Measurements from ENCODE around the gene RAB7A.
A peak's percentile ranks its signal among the peaks of the same experiment; 100 is the strongest.

RAB7A gene

DNA sequence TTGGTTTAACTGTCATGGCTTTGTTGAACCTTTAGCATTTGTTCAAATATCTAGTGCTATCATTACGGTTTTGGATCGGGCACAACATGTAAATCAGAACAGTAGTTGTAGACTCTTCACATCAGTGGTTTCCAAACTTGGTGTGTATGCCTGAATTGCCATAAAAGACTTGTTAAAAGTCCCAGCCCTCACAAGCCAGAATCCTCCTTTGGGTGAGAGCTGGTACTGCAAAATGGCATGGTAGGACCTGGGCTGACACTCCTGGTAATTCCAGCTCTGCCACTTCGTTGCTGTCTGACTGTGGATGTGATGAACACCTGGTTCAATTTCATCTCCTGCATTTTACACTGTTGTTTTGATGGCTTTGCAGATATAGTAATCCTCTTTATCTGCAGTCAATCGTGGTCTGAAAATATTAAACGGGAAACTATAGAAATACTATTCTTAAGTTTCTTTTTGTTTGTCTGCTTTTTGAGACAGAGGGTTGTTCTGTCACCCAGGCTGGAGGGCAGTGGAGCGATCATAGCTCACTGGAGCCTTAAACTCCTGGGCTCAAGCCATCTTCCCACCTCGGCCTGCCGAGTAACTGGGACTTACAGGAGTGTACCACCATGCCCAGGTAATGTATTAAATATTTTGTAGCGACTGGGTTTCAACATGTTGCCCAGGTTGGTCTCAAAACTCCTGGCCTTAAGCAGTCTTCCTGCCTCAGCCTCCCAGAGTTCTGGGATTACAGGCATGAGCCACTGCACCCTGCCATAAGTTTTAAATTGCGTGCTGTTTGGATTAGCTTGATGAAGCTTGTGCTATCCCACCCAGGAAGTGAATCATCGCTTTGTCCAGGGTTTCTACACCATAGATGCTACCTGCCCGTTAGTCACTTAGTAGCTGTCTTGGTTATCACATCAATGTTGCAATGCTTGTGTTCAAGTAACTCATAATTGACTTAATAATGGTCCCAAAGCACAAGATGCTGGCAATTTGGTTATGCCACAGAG, 61.6 kb downstream of the RAB7A start:
- DNase-seq (ENCODE audit: low read depth, low spot score): no peak

- DNase-seq (ENCODE audit: low read depth, low spot score): no peak
These were observed 62.4 kb downstream of the RAB7A start for GRCh38 chr3:128788268-128788869.

DNA sequence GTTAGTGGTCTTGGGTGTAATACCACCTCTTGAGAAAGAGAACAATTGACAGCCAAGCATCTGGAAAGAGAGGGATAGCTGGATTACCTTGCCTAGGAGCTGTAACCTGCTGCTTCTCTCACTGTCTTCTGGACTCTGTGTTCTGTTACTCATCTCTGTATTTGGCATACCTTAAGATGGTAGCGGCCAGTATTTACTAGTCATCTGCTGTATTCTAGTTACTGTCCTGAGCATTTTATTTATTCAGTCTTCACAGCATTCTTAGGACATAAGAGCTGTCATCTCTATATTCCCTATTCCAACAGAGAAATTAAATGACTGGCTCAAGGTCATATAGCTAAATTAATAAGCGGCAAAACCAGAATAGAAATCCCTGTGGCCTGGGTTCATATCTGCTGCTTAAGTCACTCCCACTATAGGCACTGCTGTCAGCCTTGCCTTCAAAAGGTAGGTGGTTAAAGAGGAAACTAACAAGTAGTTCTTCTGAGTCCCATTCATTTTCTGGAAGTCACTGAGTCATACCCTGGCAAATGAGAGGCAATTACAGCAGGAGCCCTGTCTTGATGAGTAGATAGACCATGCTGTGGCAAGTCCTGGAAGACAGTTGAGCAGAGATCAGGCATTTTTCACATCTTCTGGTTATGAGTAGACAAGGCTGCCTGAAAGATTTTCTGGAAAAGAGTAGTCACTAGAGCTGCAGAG, 68.2 kb downstream of the RAB7A start:
- DNase-seq (ENCODE audit: low read depth, low spot score): no peak

- no peak for DNase-seq (ENCODE audit: low read depth, low spot score)
These were observed 69.0 kb downstream of the RAB7A start for GRCh38 chr3:128794770-128795649.

GRCh38 chr3:128799653-128800052, 73.7 kb downstream of the RAB7A start:
- no peak for DNase-seq (ENCODE audit: low read depth, low spot score)

- DNase-seq (ENCODE audit: low read depth, low spot score): peak; percentile 81
These were observed 74.5 kb downstream of the RAB7A start for GRCh38 chr3:128800241-128801187.

GRCh38 chr3:128801779-128802380, 75.9 kb downstream of the RAB7A start:
- no peak for DNase-seq (ENCODE audit: low read depth, low spot score)

- no peak for DNase-seq (ENCODE audit: low read depth, low spot score)
These were observed 77.3 kb downstream of the RAB7A start for GRCh38 chr3:128803307-128803706.

- no peak for DNase-seq (ENCODE audit: low read depth, low spot score)
These were observed 78.2 kb downstream of the RAB7A start for GRCh38 chr3:128804017-128804810.

DNA sequence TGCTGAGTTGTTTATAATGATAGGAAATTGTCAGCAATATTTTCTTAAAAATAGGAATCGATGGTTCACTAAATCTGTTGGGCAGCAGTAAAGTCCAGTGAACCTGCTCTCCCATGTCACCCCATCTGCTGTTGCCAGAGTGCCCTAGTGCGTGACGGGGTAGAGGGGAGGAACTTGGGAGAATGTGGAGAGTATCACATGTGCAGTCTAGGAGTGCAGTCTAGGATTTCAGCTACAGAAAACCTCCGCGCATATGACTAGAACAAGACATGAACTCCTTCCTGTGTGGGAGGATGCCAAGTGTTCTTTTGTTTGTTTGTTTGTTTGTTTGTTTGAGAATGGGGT, 78.8 kb downstream of the RAB7A start:
- DNase-seq (ENCODE audit: low read depth, low spot score): no peak

DNA sequence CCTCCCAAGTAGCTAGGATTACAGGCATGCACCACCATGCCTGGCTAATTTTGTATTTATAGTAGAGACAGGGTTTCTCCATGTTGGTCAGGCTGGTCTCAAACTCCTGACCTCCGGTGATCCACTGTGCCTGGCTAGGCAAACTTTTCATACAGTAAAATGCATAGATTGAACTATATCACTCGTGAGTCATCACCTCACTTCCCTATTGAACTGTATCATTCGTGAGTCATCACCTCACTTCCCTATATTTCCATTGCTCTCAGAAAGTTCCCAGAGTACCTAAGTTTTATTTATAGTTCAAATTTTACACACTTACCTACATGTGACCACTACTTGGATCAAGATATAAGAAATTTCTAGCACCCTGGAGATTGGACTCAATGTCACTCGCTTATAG, 79.8 kb downstream of the RAB7A start:
- no peak for DNase-seq (ENCODE audit: low read depth, low spot score)

GRCh38 chr3:128806588-128806987, 80.6 kb downstream of the RAB7A start:
- no peak for DNase-seq (ENCODE audit: low read depth, low spot score)

GRCh38 chr3:128807186-128807830, 81.3 kb downstream of the RAB7A start:
- DNase-seq (ENCODE audit: low read depth, low spot score): no peak

DNA sequence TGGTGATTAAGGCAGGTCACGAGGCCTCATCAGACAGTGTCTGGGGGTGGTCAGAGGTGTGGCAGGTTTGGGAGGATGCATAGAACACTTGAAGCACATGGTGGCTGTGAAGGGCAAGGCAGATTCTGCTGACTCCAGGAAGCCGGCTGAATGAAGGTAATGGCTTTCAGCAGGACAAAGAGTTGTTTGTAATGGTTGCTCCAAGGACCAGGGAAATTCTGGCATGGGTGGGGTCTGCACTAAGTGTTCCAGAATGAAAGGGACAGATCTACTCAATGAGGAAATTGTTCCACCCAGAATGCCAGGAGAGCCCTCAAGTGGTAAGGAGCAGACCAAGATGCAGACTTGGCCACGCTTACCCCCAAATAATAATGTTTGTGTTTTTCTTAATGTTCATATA, 82.7 kb downstream of the RAB7A start:
- no peak for DNase-seq (ENCODE audit: low read depth, low spot score)

DNA sequence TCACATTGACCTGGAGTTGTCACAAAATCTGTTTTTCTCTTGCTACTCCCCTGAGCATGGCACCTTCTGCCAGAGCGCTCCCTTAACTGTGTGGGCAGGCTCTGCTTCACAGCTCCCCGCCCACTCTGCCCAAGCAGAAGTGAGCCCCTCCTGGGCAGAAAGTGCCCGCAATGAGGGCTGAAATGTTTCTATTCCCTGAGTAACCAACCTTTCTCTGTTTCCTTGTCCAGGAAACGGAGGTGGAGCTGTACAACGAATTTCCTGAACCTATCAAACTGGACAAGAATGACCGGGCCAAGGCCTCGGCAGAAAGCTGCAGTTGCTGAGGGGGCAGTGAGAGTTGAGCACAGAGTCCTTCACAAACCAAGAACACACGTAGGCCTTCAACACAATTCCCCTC, 87.1 kb downstream of the RAB7A start:
- DNase-seq (ENCODE audit: low read depth, low spot score): no peak

DNA sequence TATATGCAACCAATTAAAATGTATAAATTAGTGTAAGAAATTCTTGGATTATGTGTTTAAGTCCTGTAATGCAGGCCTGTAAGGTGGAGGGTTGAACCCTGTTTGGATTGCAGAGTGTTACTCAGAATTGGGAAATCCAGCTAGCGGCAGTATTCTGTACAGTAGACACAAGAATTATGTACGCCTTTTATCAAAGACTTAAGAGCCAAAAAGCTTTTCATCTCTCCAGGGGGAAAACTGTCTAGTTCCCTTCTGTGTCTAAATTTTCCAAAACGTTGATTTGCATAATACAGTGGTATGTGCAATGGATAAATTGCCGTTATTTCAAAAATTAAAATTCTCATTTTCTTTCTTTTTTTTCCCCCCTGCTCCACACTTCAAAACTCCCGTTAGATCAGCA, 88.1 kb downstream of the RAB7A start:
- DNase-seq (ENCODE audit: low read depth, low spot score): no peak

DNA sequence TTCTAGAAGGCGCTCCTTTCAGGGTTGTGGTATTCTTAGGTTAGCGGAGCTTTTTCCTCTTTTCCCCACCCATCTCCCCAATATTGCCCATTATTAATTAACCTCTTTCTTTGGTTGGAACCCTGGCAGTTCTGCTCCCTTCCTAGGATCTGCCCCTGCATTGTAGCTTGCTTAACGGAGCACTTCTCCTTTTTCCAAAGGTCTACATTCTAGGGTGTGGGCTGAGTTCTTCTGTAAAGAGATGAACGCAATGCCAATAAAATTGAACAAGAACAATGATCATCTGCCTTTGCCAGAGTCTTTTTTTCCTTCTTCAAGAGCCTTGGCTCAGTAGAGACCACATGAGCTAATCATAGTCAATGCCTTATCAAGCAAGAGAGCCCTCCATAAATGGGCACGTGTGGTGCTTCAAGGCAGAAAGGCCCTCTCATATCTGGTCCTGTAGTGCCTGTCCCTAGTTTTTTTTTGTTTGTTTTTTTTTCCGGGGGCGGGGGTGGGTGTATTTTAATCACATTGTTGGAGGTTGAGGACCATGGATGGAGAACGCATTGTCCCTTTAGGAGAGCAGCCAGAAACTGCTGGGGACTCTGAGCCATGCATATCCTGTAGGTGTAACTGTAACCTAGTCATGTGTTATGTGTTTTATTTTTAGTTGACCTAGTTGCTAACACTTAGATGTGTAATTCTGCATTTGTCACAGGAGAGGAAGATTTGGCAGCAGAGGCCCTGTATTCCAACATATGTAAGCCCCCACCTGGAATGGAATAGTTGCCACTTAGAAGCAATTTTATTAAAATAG, 88.7 kb downstream of the RAB7A start:
- no peak for DNase-seq (ENCODE audit: low read depth, low spot score)
